ENCODE measurements around the gene LRCH1.

- TF ChIP-seq CTCF (IDR thresholded peaks at IDR 0.05) (no peak), EZH2 (IDR thresholded peaks at IDR 0.05) (no peak)
Observed at GRCh38 chr13:46668302-46668720, 115.3 kb downstream of the LRCH1 start.
